GM23338 (cell line): Measurements from ENCODE around the gene NRF1. TPM values are rescaled to one million over a fixed set of nuclear protein-coding genes. Genes with fewer than 3 reads are reported as not detected.

Source experiments
- ATAC-seq: fragments of 200-7000 bp; cut with Tn5 transposase; 3 replicates; pipeline ENCODE4 v1.9.1; 2020
- DNase-seq: peaks from one replicate; pipeline ENCODE4 v3.0.0-alpha.2; 2015; ENCODE audit warnings: low spot score
- H2AFZ ChIP-seq: fragments of 200-600 bp; sonication (generic); 2 replicates; pipeline ENCODE4 v1.8.0; 2016; ENCODE audit warnings: antibody characterized with exemption, mild to moderate bottlenecking, moderate library complexity
- H3F3A ChIP-seq: fragments of 200-600 bp; sonication (generic); replicated peaks from 2 replicates; pipeline ENCODE4 v1.8.0; 2017; ENCODE audit warnings: antibody characterized with exemption, mixed run types, low read depth
- H3K27ac ChIP-seq: fragments of 200-600 bp; sonication (generic); 2 replicates; pipeline ENCODE4 v1.6.1; 2016; ENCODE audit warnings: low read depth
- H3K27me3 ChIP-seq: fragments of 200-600 bp; sonication (generic); 2 replicates; pipeline ENCODE4 v1.8.0; 2016; ENCODE audit warnings: mild to moderate bottlenecking, mixed run types, moderate library complexity; ENCODE audit not compliant: insufficient read depth
- H3K36me3 ChIP-seq: fragments of 200-600 bp; sonication (generic); 2 replicates; pipeline ENCODE4 v1.8.0; 2016; ENCODE audit warnings: mild to moderate bottlenecking; ENCODE audit not compliant: insufficient read depth
- H3K4me1 ChIP-seq: fragments of 200-600 bp; sonication (generic); 2 replicates; pipeline ENCODE4 v1.8.0; 2016; ENCODE audit warnings: mild to moderate bottlenecking, moderate library complexity; ENCODE audit not compliant: insufficient read depth
- H3K4me2 ChIP-seq: fragments of 200-600 bp; sonication (generic); 2 replicates; pipeline ENCODE4 v1.7.1; 2017; ENCODE audit warnings: mixed run types
- H3K4me3 ChIP-seq: fragments of 200-600 bp; sonication (generic); 2 replicates; pipeline ENCODE4 v1.6.1; 2016; ENCODE audit warnings: mixed run types
- H3K79me2 ChIP-seq: fragments of 200-600 bp; sonication (generic); replicated peaks from 2 replicates; pipeline ENCODE4 v1.8.0; 2017; ENCODE audit warnings: mild to moderate bottlenecking; ENCODE audit not compliant: insufficient read depth
- H3K9me2 ChIP-seq: fragments of 200-600 bp; sonication (generic); 2 replicates; pipeline ENCODE4 v1.8.0; 2017; ENCODE audit not compliant: insufficient read depth
- H4K20me1 ChIP-seq: fragments of 200-600 bp; sonication (generic); replicated peaks from 2 replicates; pipeline ENCODE4 v1.8.0; 2017; ENCODE audit warnings: mild to moderate bottlenecking; ENCODE audit not compliant: insufficient read depth
- H3K27ac Mint-ChIP-seq: 2 replicates; pipeline ENCODE4 v1.8.0; 2020; ENCODE audit warnings: inconsistent platforms, mild to moderate bottlenecking, moderate library complexity, mixed read lengths
- H3K27me3 Mint-ChIP-seq: 3 replicates; pipeline ENCODE4 v1.8.0; 2022; ENCODE audit warnings: low read depth, mild to moderate bottlenecking, moderate library complexity, mixed read lengths, inconsistent platforms; ENCODE audit not compliant: insufficient read depth, poor library complexity
- H3K36me3 Mint-ChIP-seq: 3 replicates; pipeline ENCODE4 v1.8.0; 2021; ENCODE audit warnings: low read depth, mild to moderate bottlenecking, inconsistent platforms, moderate library complexity, mixed read lengths
- H3K4me1 Mint-ChIP-seq: 3 replicates; pipeline ENCODE4 v1.8.0; 2020; ENCODE audit warnings: mild to moderate bottlenecking, inconsistent platforms, mixed read lengths
- H3K4me3 Mint-ChIP-seq: 3 replicates; pipeline ENCODE4 v1.8.0; 2021; ENCODE audit warnings: moderate library complexity, mild to moderate bottlenecking, inconsistent platforms, mixed read lengths
- H3K9me3 Mint-ChIP-seq: 3 replicates; pipeline ENCODE4 v1.8.0; 2020; ENCODE audit warnings: moderate library complexity, mild to moderate bottlenecking, inconsistent platforms, mixed read lengths
- CREB1 ChIP-seq: fragments of 250-450 bp; sonication (Bioruptor Pico); IDR thresholded peaks from 2 replicates; pipeline ENCODE4 v1.5.0; 2020; ENCODE audit warnings: low read depth, mild to moderate bottlenecking, moderate library complexity
- EZH2phosphoT487 ChIP-seq: fragments of 200-600 bp; sonication (generic); IDR thresholded peaks from one replicate; pipeline ENCODE4 v1.8.1; 2018; ENCODE audit warnings: antibody characterized with exemption; ENCODE audit not compliant: unreplicated experiment
- JUNB ChIP-seq: IDR thresholded peaks from one replicate; pipeline ENCODE4 v1.6.1; 2016; ENCODE audit warnings: antibody characterized with exemption; ENCODE audit not compliant: unreplicated experiment
- POLR2AphosphoS5 ChIP-seq: IDR thresholded peaks from 2 replicates; pipeline ENCODE4 v1.6.1; 2016; ENCODE audit warnings: antibody characterized with exemption, low read depth
- ZNF114 ChIP-seq: fragments of 250-450 bp; sonication (Bioruptor Pico); IDR thresholded peaks from 2 replicates; pipeline ENCODE4 v1.5.0; 2020; ENCODE audit warnings: mild to moderate bottlenecking, moderate library complexity
- polyA plus RNA-seq: library from polyadenylated mRNA; unstranded; fragments of >200 nt; fragmentation: Nextera tagmentation; extraction: Ambion mirVana; gene quantifications from 2 replicates; pipeline ENCODE4 v1.2.1, GENCODE V29; 2016
- total RNA-seq: library from RNA; depleted of rRNA; stranded (reverse); fragments of >200 nt; shearing (Covaris generic); gene quantifications from 2 replicates; pipeline ENCODE4 v1.2.3, GENCODE V29; 2014
- TF ChIP-seq, protein P1 (sequence below): fragments of 250-450 bp; sonication (Bioruptor Pico); IDR thresholded peaks from 2 replicates; pipeline ENCODE4 v1.5.0; 2020; ENCODE audit warnings: mild to moderate bottlenecking, moderate library complexity
- TF ChIP-seq, protein P2 (sequence below): IDR thresholded peaks from 2 replicates; pipeline ENCODE4 v1.6.1; 2016; ENCODE audit warnings: antibody characterized with exemption

NRF1 gene
- total and polyA plus RNA-seq, 2 experiments from 2014 or later = 5.3 to 24.6 TPM

DNA sequence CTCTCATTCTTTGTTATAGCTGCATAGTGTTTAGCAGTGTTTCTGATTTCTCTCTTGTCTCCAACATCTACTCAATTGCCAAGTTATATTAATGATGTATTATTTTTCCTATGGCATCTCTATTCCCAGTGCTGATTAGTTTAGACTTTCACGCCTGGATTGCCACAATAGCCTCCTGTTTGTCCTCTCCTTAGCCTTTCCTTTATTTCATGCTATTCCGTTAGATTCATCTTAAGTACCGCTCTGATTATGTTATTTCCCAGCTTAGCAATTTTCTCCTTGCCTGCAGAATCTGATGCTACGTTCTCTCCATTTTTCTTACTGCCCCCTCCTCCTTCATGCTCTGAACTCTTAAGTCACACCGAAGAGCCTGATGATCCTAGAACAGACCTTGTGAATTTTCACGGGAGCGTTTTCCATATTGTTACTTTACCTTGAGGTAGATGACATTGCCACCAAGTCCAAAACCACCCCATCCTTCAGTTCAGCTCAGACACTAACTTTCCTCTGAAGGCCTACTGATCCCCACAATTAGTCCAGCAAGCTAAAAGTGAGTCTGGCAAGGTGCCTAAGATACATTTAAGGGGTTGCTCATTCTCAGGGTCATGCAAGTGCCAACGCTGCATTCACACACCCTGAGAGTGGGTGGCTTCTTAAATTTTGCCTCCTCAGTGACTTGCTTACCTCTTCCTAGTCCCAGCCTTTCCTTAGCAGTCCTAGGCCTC lies 6.6 kb upstream of the NRF1 start:
- Histone ChIP-seq H3K27ac (peak overlapping the region; percentile 55; the same call in 1 of the 2 replicates), H3K4me3 (no peak overlapping the region), H3K79me2 (no peaks in the 10 kb centered on the region), H3K27me3 (no peaks in the 10 kb centered on the region), H3K9me2 (no peaks in the 10 kb centered on the region), H3K4me2 (no peak overlapping the region), H4K20me1 (peaks cover 25% of the 10 kb centered on the region; the same call in 1 of the 2 replicates), H3F3A (no peaks in the 10 kb centered on the region), H2AFZ (no peak overlapping the region), H3K4me1 (no peaks in the 10 kb centered on the region), H3K36me3 (no peaks in the 10 kb centered on the region; the same call in 1 of the 2 replicates)
- no peak for ATAC-seq
- H3K27ac Mint-ChIP-seq = no peak overlapping the region
- H3K4me3 Mint-ChIP-seq = no peak overlapping the region
- peaks cover 14% of the 10 kb centered on the region for H3K4me1 Mint-ChIP-seq
- DNase-seq = no peak
- TF ChIP-seq, protein P1, sequence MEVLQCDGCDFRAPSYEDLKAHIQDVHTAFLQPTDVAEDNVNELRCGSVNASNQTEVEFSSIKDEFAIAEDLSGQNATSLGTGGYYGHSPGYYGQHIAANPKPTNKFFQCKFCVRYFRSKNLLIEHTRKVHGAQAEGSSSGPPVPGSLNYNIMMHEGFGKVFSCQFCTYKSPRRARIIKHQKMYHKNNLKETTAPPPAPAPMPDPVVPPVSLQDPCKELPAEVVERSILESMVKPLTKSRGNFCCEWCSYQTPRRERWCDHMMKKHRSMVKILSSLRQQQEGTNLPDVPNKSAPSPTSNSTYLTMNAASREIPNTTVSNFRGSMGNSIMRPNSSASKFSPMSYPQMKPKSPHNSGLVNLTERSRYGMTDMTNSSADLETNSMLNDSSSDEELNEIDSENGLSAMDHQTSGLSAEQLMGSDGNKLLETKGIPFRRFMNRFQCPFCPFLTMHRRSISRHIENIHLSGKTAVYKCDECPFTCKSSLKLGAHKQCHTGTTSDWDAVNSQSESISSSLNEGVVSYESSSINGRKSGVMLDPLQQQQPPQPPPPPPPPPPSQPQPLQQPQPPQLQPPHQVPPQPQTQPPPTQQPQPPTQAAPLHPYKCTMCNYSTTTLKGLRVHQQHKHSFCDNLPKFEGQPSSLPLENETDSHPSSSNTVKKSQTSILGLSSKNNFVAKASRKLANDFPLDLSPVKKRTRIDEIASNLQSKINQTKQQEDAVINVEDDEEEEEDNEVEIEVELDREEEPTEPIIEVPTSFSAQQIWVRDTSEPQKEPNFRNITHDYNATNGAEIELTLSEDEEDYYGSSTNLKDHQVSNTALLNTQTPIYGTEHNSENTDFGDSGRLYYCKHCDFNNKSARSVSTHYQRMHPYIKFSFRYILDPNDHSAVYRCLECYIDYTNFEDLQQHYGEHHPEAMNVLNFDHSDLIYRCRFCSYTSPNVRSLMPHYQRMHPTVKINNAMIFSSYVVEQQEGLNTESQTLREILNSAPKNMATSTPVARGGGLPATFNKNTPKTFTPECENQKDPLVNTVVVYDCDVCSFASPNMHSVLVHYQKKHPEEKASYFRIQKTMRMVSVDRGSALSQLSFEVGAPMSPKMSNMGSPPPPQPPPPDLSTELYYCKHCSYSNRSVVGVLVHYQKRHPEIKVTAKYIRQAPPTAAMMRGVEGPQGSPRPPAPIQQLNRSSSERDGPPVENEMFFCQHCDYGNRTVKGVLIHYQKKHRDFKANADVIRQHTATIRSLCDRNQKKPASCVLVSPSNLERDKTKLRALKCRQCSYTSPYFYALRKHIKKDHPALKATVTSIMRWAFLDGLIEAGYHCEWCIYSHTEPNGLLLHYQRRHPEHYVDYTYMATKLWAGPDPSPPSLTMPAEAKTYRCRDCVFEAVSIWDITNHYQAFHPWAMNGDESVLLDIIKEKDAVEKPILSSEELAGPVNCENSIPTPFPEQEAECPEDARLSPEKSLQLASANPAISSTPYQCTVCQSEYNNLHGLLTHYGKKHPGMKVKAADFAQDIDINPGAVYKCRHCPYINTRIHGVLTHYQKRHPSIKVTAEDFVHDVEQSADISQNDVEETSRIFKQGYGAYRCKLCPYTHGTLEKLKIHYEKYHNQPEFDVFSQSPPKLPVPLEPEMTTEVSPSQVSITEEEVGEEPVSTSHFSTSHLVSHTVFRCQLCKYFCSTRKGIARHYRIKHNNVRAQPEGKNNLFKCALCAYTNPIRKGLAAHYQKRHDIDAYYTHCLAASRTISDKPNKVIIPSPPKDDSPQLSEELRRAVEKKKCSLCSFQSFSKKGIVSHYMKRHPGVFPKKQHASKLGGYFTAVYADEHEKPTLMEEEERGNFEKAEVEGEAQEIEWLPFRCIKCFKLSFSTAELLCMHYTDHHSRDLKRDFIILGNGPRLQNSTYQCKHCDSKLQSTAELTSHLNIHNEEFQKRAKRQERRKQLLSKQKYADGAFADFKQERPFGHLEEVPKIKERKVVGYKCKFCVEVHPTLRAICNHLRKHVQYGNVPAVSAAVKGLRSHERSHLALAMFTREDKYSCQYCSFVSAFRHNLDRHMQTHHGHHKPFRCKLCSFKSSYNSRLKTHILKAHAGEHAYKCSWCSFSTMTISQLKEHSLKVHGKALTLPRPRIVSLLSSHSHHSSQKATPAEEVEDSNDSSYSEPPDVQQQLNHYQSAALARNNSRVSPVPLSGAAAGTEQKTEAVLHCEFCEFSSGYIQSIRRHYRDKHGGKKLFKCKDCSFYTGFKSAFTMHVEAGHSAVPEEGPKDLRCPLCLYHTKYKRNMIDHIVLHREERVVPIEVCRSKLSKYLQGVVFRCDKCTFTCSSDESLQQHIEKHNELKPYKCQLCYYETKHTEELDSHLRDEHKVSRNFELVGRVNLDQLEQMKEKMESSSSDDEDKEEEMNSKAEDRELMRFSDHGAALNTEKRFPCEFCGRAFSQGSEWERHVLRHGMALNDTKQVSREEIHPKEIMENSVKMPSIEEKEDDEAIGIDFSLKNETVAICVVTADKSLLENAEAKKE (CRISPR knock-in tag) = no peak
- TF ChIP-seq JUNB (no peak), POLR2AphosphoS5 (no peak), EZH2phosphoT487 (no peak), CREB1 (CRISPR knock-in tag) (no peak), ZNF114 (CRISPR knock-in tag) (no peak)
- TF ChIP-seq, protein P2, sequence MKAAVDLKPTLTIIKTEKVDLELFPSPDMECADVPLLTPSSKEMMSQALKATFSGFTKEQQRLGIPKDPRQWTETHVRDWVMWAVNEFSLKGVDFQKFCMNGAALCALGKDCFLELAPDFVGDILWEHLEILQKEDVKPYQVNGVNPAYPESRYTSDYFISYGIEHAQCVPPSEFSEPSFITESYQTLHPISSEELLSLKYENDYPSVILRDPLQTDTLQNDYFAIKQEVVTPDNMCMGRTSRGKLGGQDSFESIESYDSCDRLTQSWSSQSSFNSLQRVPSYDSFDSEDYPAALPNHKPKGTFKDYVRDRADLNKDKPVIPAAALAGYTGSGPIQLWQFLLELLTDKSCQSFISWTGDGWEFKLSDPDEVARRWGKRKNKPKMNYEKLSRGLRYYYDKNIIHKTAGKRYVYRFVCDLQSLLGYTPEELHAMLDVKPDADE = no peak
- peaks cover 9% of the 10 kb centered on the region for H3K27me3 Mint-ChIP-seq
- H3K9me3 Mint-ChIP-seq = no peaks in the 10 kb centered on the region; the same call in 2 of the 3 replicates
- peaks cover 16% of the 10 kb centered on the region for H3K36me3 Mint-ChIP-seq
